Calu3 (cell line): ENCODE data around the gene CTXN3. TPM values are rescaled to one million over a fixed set of nuclear protein-coding genes. Genes with fewer than 3 reads are reported as not detected.

Source experiments
- BruUV-seq: library from RNA; stranded (reverse); fragments of 400-500 nt; replicated peaks from 2 replicates; lab custom pipeline; 2021; lab: Mats Ljungman, UMichigan
- CTCF ChIA-PET: fragments of 300-600 bp; sonication (Branson Sonifier 250); formaldehyde crosslinking; loops from one replicate; lab custom pipeline; 2022; ENCODE audit warnings: antibody characterized with exemption; lab: Charles Lee
- DNase-seq: peaks from one replicate; pipeline ENCODE4 v3.0.0; 2022
- H3K27ac Mint-ChIP-seq: one replicate; pipeline ENCODE4 v1.8.0; 2022; ENCODE audit warnings: mixed read lengths; ENCODE audit not compliant: unreplicated experiment
- H3K27me3 Mint-ChIP-seq: one replicate; pipeline ENCODE4 v1.8.0; 2022; ENCODE audit warnings: mixed read lengths; ENCODE audit not compliant: unreplicated experiment
- H3K36me3 Mint-ChIP-seq: one replicate; pipeline ENCODE4 v1.8.0; 2022; ENCODE audit warnings: mild to moderate bottlenecking, moderate library complexity, mixed read lengths; ENCODE audit not compliant: insufficient read depth, unreplicated experiment
- H3K4me1 Mint-ChIP-seq: one replicate; pipeline ENCODE4 v1.8.0; 2022; ENCODE audit warnings: mild to moderate bottlenecking, low read depth, mixed read lengths; ENCODE audit not compliant: unreplicated experiment
- H3K4me3 Mint-ChIP-seq: one replicate; pipeline ENCODE4 v1.8.0; 2022; ENCODE audit warnings: mild to moderate bottlenecking, low read depth, moderate library complexity, mixed read lengths; ENCODE audit not compliant: unreplicated experiment
- H3K9me3 Mint-ChIP-seq: one replicate; pipeline ENCODE4 v1.8.0; 2022; ENCODE audit warnings: low read depth, mixed read lengths; ENCODE audit not compliant: unreplicated experiment
- CTCF ChIP-seq: fragments of 200-600 bp; IDR thresholded peaks from one replicate; pipeline ENCODE4 v1.8.0; 2022; ENCODE audit warnings: antibody characterized with exemption; ENCODE audit not compliant: unreplicated experiment
- intact Hi-C: fragments of 100-400 bp; cut with micrococcal nuclease; formaldehyde crosslinking; loops from one replicate; pipeline ENCODE4 v1.10.0; 2022; ENCODE audit not compliant: unreplicated experiment
- total RNA-seq: library from RNA; stranded (reverse); gene quantifications from 2 replicates; pipeline ENCODE4 v1.2.3, GENCODE V29; 2022

The CTXN3 gene
- total RNA-seq, 1 experiment from 2014 or later, result not detected

GRCh38 chr5:127608077-127608660 is 40.7 kb upstream of the CTXN3 start:
- H3K4me1 Mint-ChIP-seq, result no peaks in the 10 kb centered on the region
- BruUV-seq, result no TSS peak
- CTCF ChIA-PET, result interaction anchor here (1.3 kb wide), 1 partner anchor 8 kb away, joined by 3 read pairs; no protein-coding TSS in a partner anchor
- no peaks in the 10 kb centered on the region for H3K36me3 Mint-ChIP-seq
- peaks cover 4% of the 10 kb centered on the region for H3K27me3 Mint-ChIP-seq
- intact Hi-C loops, result no loop called here
- no peak overlapping the region for H3K27ac Mint-ChIP-seq
- H3K4me3 Mint-ChIP-seq, result no peak overlapping the region
- TF ChIP-seq CTCF, result no peak
- DNase-seq, result no peak
- H3K9me3 Mint-ChIP-seq, result no peaks in the 10 kb centered on the region

GRCh38 chr5:127609011-127609410 is 39.9 kb upstream of the CTXN3 start:
- BruUV-seq, result no TSS peak

GRCh38 chr5:127609957-127610356 is 38.9 kb upstream of the CTXN3 start:
- Mint-ChIP-seq H3K4me3 (no peak overlapping the region), H3K27ac (no peak overlapping the region), H3K9me3 (no peaks in the 10 kb centered on the region), H3K27me3 (no peaks in the 10 kb centered on the region), H3K36me3 (no peaks in the 10 kb centered on the region), H3K4me1 (no peaks in the 10 kb centered on the region)
- TF ChIP-seq CTCF, result no peak
- intact Hi-C loops, result no loop called here
- DNase-seq, result no peak
- CTCF ChIA-PET, result no interaction called here
- BruUV-seq, result no TSS peak

More at GRCh38 chr5:127609011-127609410, 39.9 kb upstream of the CTXN3 start:
- intact Hi-C loops, result no loop called here
- Mint-ChIP-seq H3K4me3 (no peak overlapping the region), H3K27ac (no peak overlapping the region), H3K36me3 (no peaks in the 10 kb centered on the region), H3K4me1 (no peaks in the 10 kb centered on the region), H3K27me3 (no peaks in the 10 kb centered on the region), H3K9me3 (no peaks in the 10 kb centered on the region)
- TF ChIP-seq CTCF, result no peak
- CTCF ChIA-PET, result no interaction called here
- no peak for DNase-seq

- H3K4me3 Mint-ChIP-seq, result no peak overlapping the region
- no peaks in the 10 kb centered on the region for H3K9me3 Mint-ChIP-seq
- H3K4me1 Mint-ChIP-seq, result no peaks in the 10 kb centered on the region
- intact Hi-C loops, result no loop called here
- BruUV-seq, result no TSS peak
- no peak for DNase-seq
- no peaks in the 10 kb centered on the region for H3K36me3 Mint-ChIP-seq
- CTCF ChIA-PET, result no interaction called here
- H3K27me3 Mint-ChIP-seq, result no peaks in the 10 kb centered on the region
- no peak overlapping the region for H3K27ac Mint-ChIP-seq
- no peak for TF ChIP-seq CTCF
Measured at GRCh38 chr5:127612441-127613141, 36.3 kb upstream of the CTXN3 start.
